ENCODE data around the gene KCNJ9. TPM values are rescaled to one million over a fixed set of nuclear protein-coding genes. Genes with fewer than 3 reads are reported as not detected.

Gene KCNJ9
- total RNA-seq, 1 experiment from 2014 or later, result 0.09 TPM

GRCh38 chr1:160124705-160125478 lies 43.6 kb downstream of the KCNJ9 start:
- no CpG with 5 or more reads among the region's 8 CpGs for WGBS (ENCODE audit: extremely low coverage, insufficient read length, low lambda C conversion rate)
- Histone ChIP-seq H4K91ac (ENCODE audit: insufficient read length, low read depth, low read length) (no peak overlapping the region), H3K23me2 (ENCODE audit: insufficient read length, low read depth, low read length, poor library complexity, severe bottlenecking) (no peaks in the 10 kb centered on the region), H2AK5ac (ENCODE audit: insufficient read length, low read length) (no peak overlapping the region), H2BK120ac (ENCODE audit: low read depth, low read length, poor library complexity, severe bottlenecking) (no peak overlapping the region), H3K9me3 (ENCODE audit: control insufficient read depth, low read depth, low read length) (no peaks in the 10 kb centered on the region), H3K18ac (ENCODE audit: insufficient read length, low read depth, low read length) (no peak overlapping the region), H3K27ac (ENCODE audit: insufficient read length, low read depth, low read length) (no peak overlapping the region), H4K8ac (replicated peaks; ENCODE audit: insufficient read length, low read depth, low read length) (no peak overlapping the region), H4K5ac (ENCODE audit: insufficient read length, low read depth, low read length) (no peak overlapping the region), H3K9ac (ENCODE audit: extremely low read depth, insufficient read length, low read length) (no peak overlapping the region), H2BK5ac (ENCODE audit: insufficient read length, low read length) (no peak overlapping the region), H2BK12ac (ENCODE audit: insufficient read length, low read depth, low read length) (no peak overlapping the region), H2AFZ (ENCODE audit: low read length) (no peak overlapping the region), H3K14ac (ENCODE audit: insufficient read depth, low read length) (no peak overlapping the region), H3K4me1 (ENCODE audit: insufficient read depth, low read length) (no peaks in the 10 kb centered on the region; the same call in 1 of the 2 replicates), H3K4ac (ENCODE audit: low read depth, low read length) (no peak overlapping the region), H4K20me1 (ENCODE audit: control insufficient read depth, insufficient read depth, insufficient read length) (no peaks in the 10 kb centered on the region), H3K23ac (ENCODE audit: insufficient read length, low read depth, low read length) (no peak overlapping the region), H3K79me2 (ENCODE audit: insufficient read depth, low read length) (no peaks in the 10 kb centered on the region), H3K4me2 (ENCODE audit: insufficient read depth, insufficient read length, low read length) (no peak overlapping the region), H2BK20ac (ENCODE audit: low read depth, low read length, poor library complexity, severe bottlenecking) (no peak overlapping the region), H2BK15ac (ENCODE audit: low read depth, low read length) (no peak overlapping the region), H3K56ac (ENCODE audit: insufficient read length, low read depth, low read length) (no peak overlapping the region), H3K27me3 (ENCODE audit: insufficient read depth, low read length) (no peaks in the 10 kb centered on the region), H3K79me1 (ENCODE audit: insufficient read depth, low read depth, low read length, poor library complexity, severe bottlenecking) (no peaks in the 10 kb centered on the region), H3T11ph (ENCODE audit: low read length) (no peak overlapping the region)
- H3K27me3 Mint-ChIP-seq (ENCODE audit: low read depth), result no peaks in the 10 kb centered on the region; the same call in 1 of the 2 replicates
- no peaks in the 10 kb centered on the region for H3K9me3 Mint-ChIP-seq
- peak; percentile 39; the same call in 1 of the 3 replicates for TF ChIP-seq CTCF (conservative IDR thresholded peaks at IDR 0.05)
- no peak for DNase-seq
- H3K27ac Mint-ChIP-seq, result peak overlapping the region in 1 of 3 experiments; percentile 83; a peak in 3 of 7 replicates
- peaks cover 0 to 74% (median 66%) of the 10 kb centered on the region in 3 experiments; a peak in 5 of 7 replicates for H3K36me3 Mint-ChIP-seq (ENCODE audit: insufficient read depth in 1 of 3, low read depth in 3 of 3)
- no peak overlapping the region; a peak in 1 of 5 replicates for H3K4me3 Mint-ChIP-seq
- peaks cover 6 to 16% of the 10 kb centered on the region in 2 experiments for H3K4me1 Mint-ChIP-seq
